Hepatocyte (in vitro differentiated cells): Measurements from ENCODE around the gene IRF1. TPM values are rescaled to one million over a fixed set of nuclear protein-coding genes. Genes with fewer than 3 reads are reported as not detected.

ENCODE experiments used
- DNase-seq: peaks from one replicate; pipeline ENCODE4 v3.0.0-alpha.2; 2016; ENCODE audit warnings: low spot score
- H2AFZ ChIP-seq: fragments of 200-600 bp; sonication (generic); 2 replicates; pipeline ENCODE4 v1.6.0; 2016; ENCODE audit warnings: antibody characterized with exemption, mild to moderate bottlenecking
- H3K27ac ChIP-seq: fragments of 200-600 bp; sonication (generic); 2 replicates; pipeline ENCODE4 v1.5.1; 2016; ENCODE audit warnings: mild to moderate bottlenecking
- H3K27me3 ChIP-seq: fragments of 200-600 bp; sonication (generic); 2 replicates; pipeline ENCODE4 v1.6.1; 2016
- H3K36me3 ChIP-seq: fragments of 200-600 bp; sonication (generic); replicated peaks from 2 replicates; pipeline ENCODE4 v1.5.1; 2016; ENCODE audit warnings: low read depth; ENCODE audit not compliant: insufficient read depth
- H3K4me1 ChIP-seq: fragments of 200-600 bp; sonication (generic); 2 replicates; pipeline ENCODE4 v1.5.1; 2016; ENCODE audit warnings: mild to moderate bottlenecking, moderate library complexity; ENCODE audit not compliant: insufficient read depth
- H3K4me2 ChIP-seq: fragments of 200-600 bp; sonication (generic); 2 replicates; pipeline ENCODE4 v1.6.0; 2016
- H3K4me3 ChIP-seq: fragments of 200-600 bp; sonication (generic); 2 replicates; pipeline ENCODE4 v1.5.1; 2016; ENCODE audit warnings: mild to moderate bottlenecking
- H3K79me2 ChIP-seq: fragments of 200-600 bp; sonication (generic); 2 replicates; pipeline ENCODE4 v1.6.0; 2017; ENCODE audit warnings: mild to moderate bottlenecking
- H3K9me2 ChIP-seq: fragments of 200-600 bp; sonication (generic); replicated peaks from 2 replicates; pipeline ENCODE4 v1.6.0; 2017; ENCODE audit warnings: mild to moderate bottlenecking; ENCODE audit not compliant: insufficient read depth
- H3K9me3 ChIP-seq: fragments of 200-600 bp; sonication (generic); 2 replicates; pipeline ENCODE4 v1.5.1; 2016; ENCODE audit warnings: low read depth, mild to moderate bottlenecking
- H4K20me1 ChIP-seq: fragments of 200-600 bp; sonication (generic); 2 replicates; pipeline ENCODE4 v1.6.0; 2016; ENCODE audit warnings: mild to moderate bottlenecking; ENCODE audit not compliant: insufficient read depth, poor library complexity, severe bottlenecking
- CTCF ChIP-seq: fragments of 200-600 bp; sonication (generic); IDR thresholded peaks from 2 replicates; pipeline ENCODE4 v1.5.1; 2016; ENCODE audit warnings: antibody characterized with exemption, mild to moderate bottlenecking; ENCODE audit not compliant: poor library complexity
- EZH2 ChIP-seq: fragments of 200-600 bp; sonication (generic); IDR thresholded peaks from 2 replicates; pipeline ENCODE4 v1.6.1; 2016; ENCODE audit warnings: antibody characterized with exemption, mild to moderate bottlenecking, borderline replicate concordance
- EZH2phosphoT487 ChIP-seq: fragments of 200-600 bp; sonication (generic); IDR thresholded peaks from one replicate; pipeline ENCODE4 v1.6.1; 2018; ENCODE audit warnings: antibody characterized with exemption, mild to moderate bottlenecking, low read depth, moderate library complexity; ENCODE audit not compliant: unreplicated experiment, severe bottlenecking
- WGBS: methylation state at CpG from one replicate; pipeline ENCODE4 v1.1.6; 2016; ENCODE audit warnings: low lambda C conversion rate; ENCODE audit errors: missing lambda C conversion rate; 5-methylcytosine and 5-hydroxymethylcytosine counted together
- polyA plus RNA-seq: library from polyadenylated mRNA; unstranded; fragments of >200 nt; fragmentation: Nextera tagmentation; extraction: Ambion mirVana; gene quantifications from 2 replicates; pipeline ENCODE4 v1.2.1, GENCODE V29; 2016
- total RNA-seq: library from RNA; depleted of rRNA; stranded (reverse); fragments of >200 nt; gene quantifications from 2 replicates; pipeline ENCODE4 v1.2.3, GENCODE V29; 2014

Gene IRF1
- total and polyA plus RNA-seq, 2 experiments from 2014 or later: 30.9 to 35.8 TPM

- no peaks in the 10 kb centered on the region for H3K79me2 ChIP-seq
- H3K27me3 ChIP-seq: no peaks in the 10 kb centered on the region
- TF ChIP-seq EZH2phosphoT487 (no peak), CTCF (no peak), EZH2 (no peak)
- no peaks in the 10 kb centered on the region for H4K20me1 ChIP-seq
- no peak overlapping the region for H2AFZ ChIP-seq
- H3K4me3 ChIP-seq: no peak overlapping the region
- peaks cover 36% of the 10 kb centered on the region for H3K4me1 ChIP-seq
- WGBS: 75% methylated on average over 4 of the region's 4 CpGs
- H3K9me3 ChIP-seq: no peaks in the 10 kb centered on the region
- H3K9me2 ChIP-seq: no peaks in the 10 kb centered on the region
- peak overlapping the region; percentile 79 for H3K27ac ChIP-seq
- H3K4me2 ChIP-seq: no peak overlapping the region
- no peaks in the 10 kb centered on the region for H3K36me3 ChIP-seq
- no peak for DNase-seq
Measured at GRCh38 chr5:132501629-132501956, 11.0 kb upstream of the IRF1 start.

DNA sequence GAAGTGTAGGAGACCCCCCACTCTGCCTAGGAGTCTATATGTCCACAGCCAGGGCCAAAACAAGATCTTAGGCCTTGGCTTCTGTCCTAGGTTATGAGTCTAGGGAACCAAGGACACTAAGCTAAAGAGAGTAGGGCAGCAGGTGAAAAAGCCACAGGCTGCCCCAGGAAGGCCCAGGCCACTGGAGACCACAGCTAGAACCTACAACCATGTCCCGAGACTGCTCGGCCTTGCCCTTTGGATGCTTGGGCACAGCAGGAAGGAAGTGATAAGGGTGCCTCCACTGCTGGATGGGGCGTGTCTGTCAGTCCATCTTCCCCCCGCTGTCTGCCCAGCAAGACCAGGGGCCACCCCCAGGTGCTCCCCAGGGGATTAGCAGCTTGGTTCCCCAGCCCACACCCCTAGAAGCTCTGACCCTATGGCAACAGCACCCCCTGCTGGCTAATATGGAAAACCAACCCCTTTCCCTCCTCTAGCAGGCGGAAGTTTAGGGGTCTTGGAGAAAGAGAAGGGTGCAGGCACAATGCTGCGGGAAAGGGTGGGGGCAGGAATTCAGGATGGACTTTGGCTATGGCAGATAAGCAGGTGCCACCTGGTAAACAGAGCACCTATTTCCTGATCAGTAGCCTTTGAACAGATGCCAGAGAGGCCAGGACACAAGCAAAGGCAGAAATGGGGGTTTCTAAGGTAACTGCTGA is 10.5 kb upstream of the IRF1 start:
- Histone ChIP-seq H3K27me3 (no peaks in the 10 kb centered on the region), H2AFZ (no peak overlapping the region), H3K4me2 (no peak overlapping the region), H3K4me3 (no peak overlapping the region), H3K9me2 (no peaks in the 10 kb centered on the region), H4K20me1 (no peaks in the 10 kb centered on the region), H3K9me3 (no peaks in the 10 kb centered on the region), H3K4me1 (peaks cover 32% of the 10 kb centered on the region), H3K36me3 (no peaks in the 10 kb centered on the region), H3K79me2 (no peaks in the 10 kb centered on the region), H3K27ac (peak overlapping the region; percentile 79)
- peak; percentile 79 for TF ChIP-seq CTCF
- TF ChIP-seq EZH2: no peak
- peak; percentile 88 for DNase-seq
- WGBS: 51% methylated on average over 6 of the region's 6 CpGs

DNA sequence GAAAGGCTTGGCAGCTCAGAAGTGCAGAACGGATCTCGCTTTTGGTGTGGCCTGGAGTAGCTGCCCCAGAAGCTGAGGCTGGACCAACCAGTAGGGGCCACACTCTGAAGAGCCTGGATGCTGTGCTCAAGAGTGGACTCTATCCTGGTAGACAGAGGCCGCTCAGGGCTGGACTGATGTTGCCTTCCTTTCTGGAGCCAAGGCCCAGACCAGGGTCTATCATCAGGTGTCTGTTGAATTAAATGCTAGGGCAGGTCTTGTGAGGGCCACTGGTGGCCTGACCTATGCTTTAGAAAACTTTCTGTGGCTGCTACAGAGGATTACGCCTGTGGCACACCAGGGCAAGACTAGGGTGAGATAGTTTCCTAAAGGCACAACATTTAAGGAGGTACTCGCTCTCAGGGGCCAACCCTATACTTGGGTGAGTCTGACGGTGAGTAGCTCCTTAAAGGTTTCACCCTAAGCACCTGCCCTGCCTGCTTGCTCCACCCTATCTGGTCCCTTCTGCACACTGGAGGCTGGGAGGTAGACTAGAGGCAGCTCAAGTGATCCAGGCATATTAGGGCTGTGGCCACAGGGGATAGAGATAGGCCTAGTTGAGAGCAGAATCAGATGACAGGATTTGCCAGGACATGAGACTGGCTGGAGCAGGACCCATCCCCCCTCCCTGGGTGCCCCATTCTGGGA is 9.8 kb upstream of the IRF1 start:
- Histone ChIP-seq H3K9me3 (no peaks in the 10 kb centered on the region), H2AFZ (no peak overlapping the region), H3K36me3 (no peaks in the 10 kb centered on the region), H3K79me2 (no peaks in the 10 kb centered on the region), H3K27ac (peak overlapping the region; percentile 79), H3K4me1 (peaks cover 29% of the 10 kb centered on the region), H3K4me3 (no peak overlapping the region), H3K4me2 (no peak overlapping the region), H3K27me3 (no peaks in the 10 kb centered on the region), H3K9me2 (no peaks in the 10 kb centered on the region), H4K20me1 (no peaks in the 10 kb centered on the region)
- 90% methylated on average over 6 of the region's 6 CpGs for WGBS
- DNase-seq: peak; percentile 10
- TF ChIP-seq EZH2phosphoT487 (no peak), CTCF (no peak)
